ENCODE results near the gene GPC6.
A peak's percentile ranks its signal among the peaks of the same experiment; 100 is the strongest.
"Not testable (repeated sequence)": the region's sequence is repeated elsewhere in the genome, so short reads cannot be mapped to it uniquely, and the experiment has no call there.

Gene GPC6

GRCh38 chr13:93473441-93474270, 247.0 kb downstream of the GPC6 start:
- Histone ChIP-seq H3K36me3 (peaks cover 9% of the 10 kb centered on the region), H3K27ac (no peak overlapping the region), H3K4me3 (ENCODE audit: low read depth, low read length) (no peak overlapping the region), H3K9me3 (ENCODE audit: severe bottlenecking) (peaks cover 19% of the 10 kb centered on the region), H3K27me3 (ENCODE audit: insufficient read depth, low read depth, severe bottlenecking) (no peaks in the 10 kb centered on the region)
- DNase-seq: no peak
- no peak for TF ChIP-seq CTCF (IDR thresholded peaks at IDR 0.05; ENCODE audit: low read depth, low read length)

- Histone ChIP-seq H3K36me3 (peaks cover 5% of the 10 kb centered on the region), H3K9me3 (ENCODE audit: severe bottlenecking) (peaks cover 10% of the 10 kb centered on the region), H3K27me3 (ENCODE audit: insufficient read depth, low read depth, severe bottlenecking) (no peaks in the 10 kb centered on the region), H3K4me3 (ENCODE audit: low read depth, low read length) (no peak overlapping the region), H3K27ac (no peak overlapping the region)
- TF ChIP-seq CTCF (IDR thresholded peaks at IDR 0.05; ENCODE audit: low read depth, low read length): no peak
- DNase-seq: no peak
Measured at GRCh38 chr13:93476175-93476574, 249.6 kb downstream of the GPC6 start.

GRCh38 chr13:93477238-93477637, 250.6 kb downstream of the GPC6 start:
- no peaks in the 10 kb centered on the region for H3K27me3 ChIP-seq (ENCODE audit: insufficient read depth, low read depth, severe bottlenecking)
- no peak for TF ChIP-seq CTCF (IDR thresholded peaks at IDR 0.05; ENCODE audit: low read depth, low read length)
- H3K36me3 ChIP-seq: peaks cover 5% of the 10 kb centered on the region
- H3K9me3 ChIP-seq (ENCODE audit: severe bottlenecking): peaks cover 7% of the 10 kb centered on the region
- no peak overlapping the region for H3K27ac ChIP-seq
- no peak overlapping the region for H3K4me3 ChIP-seq (ENCODE audit: low read depth, low read length)
- no peak for DNase-seq

GRCh38 chr13:93480553-93481106, 254.0 kb downstream of the GPC6 start:
- Histone ChIP-seq H3K27ac (no peak overlapping the region), H3K27me3 (ENCODE audit: insufficient read depth, low read depth, severe bottlenecking) (no peaks in the 10 kb centered on the region), H3K4me3 (ENCODE audit: low read depth, low read length) (no peak overlapping the region), H3K36me3 (no peaks in the 10 kb centered on the region), H3K9me3 (ENCODE audit: severe bottlenecking) (no peaks in the 10 kb centered on the region)
- no peak for DNase-seq
- no peak for TF ChIP-seq CTCF (IDR thresholded peaks at IDR 0.05; ENCODE audit: low read depth, low read length)

GRCh38 chr13:93496117-93496516, 269.5 kb downstream of the GPC6 start:
- not testable (repeated sequence) for DNase-seq; H3K4me3 ChIP-seq (ENCODE audit: low read depth, low read length)

GRCh38 chr13:93496985-93497673, 270.5 kb downstream of the GPC6 start:
- Histone ChIP-seq H3K27me3 (ENCODE audit: insufficient read depth, low read depth, severe bottlenecking) (no peaks in the 10 kb centered on the region), H3K9me3 (ENCODE audit: severe bottlenecking) (peaks cover 2% of the 10 kb centered on the region), H3K4me3 (ENCODE audit: low read depth, low read length) (no peak overlapping the region), H3K36me3 (no peaks in the 10 kb centered on the region; the same call in 1 of the 2 replicates), H3K27ac (peak overlapping the region; percentile 64)
- DNase-seq: peak; percentile 84
- no peak for TF ChIP-seq CTCF (IDR thresholded peaks at IDR 0.05; ENCODE audit: low read depth, low read length)

More at GRCh38 chr13:93496117-93496516, 269.5 kb downstream of the GPC6 start:
- H3K9me3 ChIP-seq (ENCODE audit: severe bottlenecking); H3K36me3 ChIP-seq; H3K27me3 ChIP-seq (ENCODE audit: insufficient read depth, low read depth, severe bottlenecking): not testable (repeated sequence)
- H3K27ac ChIP-seq: peak overlapping the region; percentile 64
